RPMI7951 (cell line): ENCODE measurements around the gene ZNF319. TPM values are rescaled to one million over a fixed set of nuclear protein-coding genes. Genes with fewer than 3 reads are reported as not detected.

Source experiments
- DNase-seq: peaks from one replicate; pipeline ENCODE4 v3.0.0-alpha.2; 2012; ENCODE audit warnings: low read depth
- total RNA-seq: library from RNA; depleted of rRNA; stranded (reverse); fragments of >200 nt; shearing (Covaris generic); gene quantifications from 2 replicates; pipeline ENCODE4 v1.2.3, GENCODE V29; 2014

ZNF319 gene
- total RNA-seq, 1 experiment from 2014 or later, result 1.1 TPM

- no peak for DNase-seq
Measured at GRCh38 chr16:57998486-57998885, 2.0 kb downstream of the ZNF319 start.

GRCh38 chr16:57997528-57998265 lies 2.8 kb downstream of the ZNF319 start:
- DNase-seq, result no peak

GRCh38 chr16:57997176-57997527 lies 3.3 kb downstream of the ZNF319 start:
- no peak for DNase-seq

GRCh38 chr16:57996406-57997175 lies 3.9 kb downstream of the ZNF319 start:
- no peak for DNase-seq

- no peak for DNase-seq
Measured at GRCh38 chr16:57995721-57996405, 4.6 kb downstream of the ZNF319 start.

GRCh38 chr16:57994778-57995177 lies 5.7 kb downstream of the ZNF319 start:
- peak; percentile 51 for DNase-seq

GRCh38 chr16:57994361-57994760 lies 6.1 kb downstream of the ZNF319 start:
- no peak for DNase-seq

- no peak for DNase-seq
Measured at GRCh38 chr16:57993897-57994296, 6.6 kb downstream of the ZNF319 start.

- no peak for DNase-seq
Measured at GRCh38 chr16:57993438-57993837, 7.0 kb downstream of the ZNF319 start.

- no peak for DNase-seq
Measured at GRCh38 chr16:57992084-57992483, 8.4 kb downstream of the ZNF319 start.

- DNase-seq, result no peak
Measured at GRCh38 chr16:57991551-57992059, 8.9 kb downstream of the ZNF319 start.

- DNase-seq, result no peak
Measured at GRCh38 chr16:57988929-57989328, 11.5 kb downstream of the ZNF319 start.

GRCh38 chr16:57987441-57988177 lies 12.9 kb downstream of the ZNF319 start:
- no peak for DNase-seq

- DNase-seq, result no peak
Measured at GRCh38 chr16:57986196-57986595, 14.3 kb downstream of the ZNF319 start.

GRCh38 chr16:57985204-57986181 lies 15.0 kb downstream of the ZNF319 start:
- DNase-seq, result no peak

- peak; percentile 64 for DNase-seq
Measured at GRCh38 chr16:57984443-57985203, 15.8 kb downstream of the ZNF319 start.

GRCh38 chr16:57982385-57982784 lies 18.1 kb downstream of the ZNF319 start:
- no peak for DNase-seq

GRCh38 chr16:57981636-57982035 lies 18.8 kb downstream of the ZNF319 start:
- no peak for DNase-seq

- no peak for DNase-seq
Measured at GRCh38 chr16:57979006-57979585, 21.4 kb downstream of the ZNF319 start.
